ENCODE measurements around the gene WBP4. TPM values are rescaled to one million over a fixed set of nuclear protein-coding genes. Genes with fewer than 3 reads are reported as not detected.

Gene WBP4
- total RNA-seq, 1 experiment from 2014 or later: 7.2 TPM

- Mint-ChIP-seq H3K9me3 (no peaks in the 10 kb centered on the region), H3K27me3 (ENCODE audit: low read depth) (no peaks in the 10 kb centered on the region), H3K4me3 (no peak overlapping the region), H3K4me1 (peaks cover 45 to 48% of the 10 kb centered on the region in 2 experiments), H3K36me3 (ENCODE audit: insufficient read depth in 1 of 3, low read depth in 3 of 3) (peaks cover 0 to 4% (median 0%) of the 10 kb centered on the region in 3 experiments; a peak in 1 of 7 replicates), H3K27ac (no peak overlapping the region)
- no CpG with 5 or more reads among the region's 2 CpGs for WGBS (ENCODE audit: extremely low coverage, insufficient read length, low lambda C conversion rate)
- no peak overlapping the region for H3K4ac ChIP-seq (ENCODE audit: low read depth, low read length)
- H2BK15ac ChIP-seq (ENCODE audit: low read depth, low read length): no peak overlapping the region
- H3K14ac ChIP-seq (ENCODE audit: insufficient read depth, low read length): no peak overlapping the region
- H3K9me3 ChIP-seq (ENCODE audit: control insufficient read depth, low read depth, low read length): no peaks in the 10 kb centered on the region
- H4K91ac ChIP-seq (ENCODE audit: insufficient read length, low read depth, low read length): no peak overlapping the region
- H3K27me3 ChIP-seq (ENCODE audit: insufficient read depth, low read length): no peaks in the 10 kb centered on the region
- no peak overlapping the region for H2BK5ac ChIP-seq (ENCODE audit: insufficient read length, low read length)
- no peak overlapping the region for H4K5ac ChIP-seq (ENCODE audit: insufficient read length, low read depth, low read length)
- H2BK20ac ChIP-seq (ENCODE audit: low read depth, low read length, poor library complexity, severe bottlenecking): no peak overlapping the region
- H3T11ph ChIP-seq (ENCODE audit: low read length): no peak overlapping the region
- H3K27ac ChIP-seq (ENCODE audit: insufficient read length, low read depth, low read length): no peak overlapping the region
- H2AFZ ChIP-seq (ENCODE audit: low read length): no peak overlapping the region
- no peaks in the 10 kb centered on the region for H3K79me2 ChIP-seq (ENCODE audit: insufficient read depth, low read length)
- H2AK5ac ChIP-seq (ENCODE audit: insufficient read length, low read length): no peak overlapping the region
- DNase-seq: no peak
- H3K23ac ChIP-seq (ENCODE audit: insufficient read length, low read depth, low read length): no peak overlapping the region
- no peak for TF ChIP-seq CTCF (conservative IDR thresholded peaks at IDR 0.05)
- no peaks in the 10 kb centered on the region for H3K79me1 ChIP-seq (ENCODE audit: insufficient read depth, low read depth, low read length, poor library complexity, severe bottlenecking)
- peaks cover 2% of the 10 kb centered on the region; the same call in 1 of the 2 replicates for H3K4me1 ChIP-seq (ENCODE audit: insufficient read depth, low read length)
- no peaks in the 10 kb centered on the region for H3K23me2 ChIP-seq (ENCODE audit: insufficient read length, low read depth, low read length, poor library complexity, severe bottlenecking)
- H4K8ac ChIP-seq (replicated peaks; ENCODE audit: insufficient read length, low read depth, low read length): no peak overlapping the region
- no peak overlapping the region for H3K9ac ChIP-seq (ENCODE audit: extremely low read depth, insufficient read length, low read length)
- H3K56ac ChIP-seq (ENCODE audit: insufficient read length, low read depth, low read length): no peak overlapping the region
- no peak overlapping the region for H3K4me2 ChIP-seq (ENCODE audit: insufficient read depth, insufficient read length, low read length)
- no peaks in the 10 kb centered on the region for H4K20me1 ChIP-seq (ENCODE audit: control insufficient read depth, insufficient read depth, insufficient read length)
- no peak overlapping the region for H2BK120ac ChIP-seq (ENCODE audit: low read depth, low read length, poor library complexity, severe bottlenecking)
- no peak overlapping the region for H2BK12ac ChIP-seq (ENCODE audit: insufficient read length, low read depth, low read length)
- H3K18ac ChIP-seq (ENCODE audit: insufficient read length, low read depth, low read length): no peak overlapping the region
These were observed 48.8 kb upstream of the WBP4 start for GRCh38 chr13:41012536-41012935.
